ENCODE data around the gene AP1S3. TPM values are rescaled to one million over a fixed set of nuclear protein-coding genes. Genes with fewer than 3 reads are reported as not detected.

AP1S3 gene
- total and polyA plus RNA-seq, 4 donors: 4.6 to 14.2 (median 6.5) TPM

GRCh38 chr2:223870840-223871611 lies 33.6 kb upstream of the AP1S3 start:
- TF ChIP-seq, protein P1, sequence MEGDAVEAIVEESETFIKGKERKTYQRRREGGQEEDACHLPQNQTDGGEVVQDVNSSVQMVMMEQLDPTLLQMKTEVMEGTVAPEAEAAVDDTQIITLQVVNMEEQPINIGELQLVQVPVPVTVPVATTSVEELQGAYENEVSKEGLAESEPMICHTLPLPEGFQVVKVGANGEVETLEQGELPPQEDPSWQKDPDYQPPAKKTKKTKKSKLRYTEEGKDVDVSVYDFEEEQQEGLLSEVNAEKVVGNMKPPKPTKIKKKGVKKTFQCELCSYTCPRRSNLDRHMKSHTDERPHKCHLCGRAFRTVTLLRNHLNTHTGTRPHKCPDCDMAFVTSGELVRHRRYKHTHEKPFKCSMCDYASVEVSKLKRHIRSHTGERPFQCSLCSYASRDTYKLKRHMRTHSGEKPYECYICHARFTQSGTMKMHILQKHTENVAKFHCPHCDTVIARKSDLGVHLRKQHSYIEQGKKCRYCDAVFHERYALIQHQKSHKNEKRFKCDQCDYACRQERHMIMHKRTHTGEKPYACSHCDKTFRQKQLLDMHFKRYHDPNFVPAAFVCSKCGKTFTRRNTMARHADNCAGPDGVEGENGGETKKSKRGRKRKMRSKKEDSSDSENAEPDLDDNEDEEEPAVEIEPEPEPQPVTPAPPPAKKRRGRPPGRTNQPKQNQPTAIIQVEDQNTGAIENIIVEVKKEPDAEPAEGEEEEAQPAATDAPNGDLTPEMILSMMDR (IDR thresholded peaks at IDR 0.05; ENCODE audit: control extremely low read depth, extremely low read depth): no peak
- DNase-seq: peak in 2 of 3 donors; percentile 19 to 27
- no peaks in the 10 kb centered on the region for H3K27me3 ChIP-seq (ENCODE audit: control insufficient read depth in 3 of 3, insufficient read depth in 3 of 3, low read length in 2 of 3)
- no peak overlapping the region for H3K4me3 ChIP-seq
- H3K9ac ChIP-seq (ENCODE audit: insufficient read depth in 1 of 2, low read length in 2 of 2): no peak overlapping the region
- peaks cover 0 to 3% (median 0%) of the 10 kb centered on the region in 5 donors for H3K4me1 ChIP-seq (ENCODE audit: control insufficient read depth in 5 of 5, insufficient read depth in 5 of 5, low read length in 5 of 5)
- no peak for ATAC-seq (ENCODE audit: insufficient read depth, low FRiP score)
- 44 to 82% methylated on average over 7 of the region's 7 CpGs for WGBS, 2 donors
- no peak overlapping the region for H3K27ac ChIP-seq (ENCODE audit: low read depth in 1 of 2, low read length in 1 of 2)
- H3K9me3 ChIP-seq (ENCODE audit: control insufficient read depth in 4 of 4, insufficient read depth in 3 of 4, low read length in 3 of 4): peaks cover 0 to 4% (median 0%) of the 10 kb centered on the region in 4 donors
- peaks cover 8 to 16% (median 13%) of the 10 kb centered on the region in 4 donors for H3K36me3 ChIP-seq (ENCODE audit: control insufficient read depth in 4 of 4, insufficient read depth in 4 of 4, low read length in 4 of 4)

- TF ChIP-seq, protein P1 (IDR thresholded peaks at IDR 0.05; ENCODE audit: control extremely low read depth, extremely low read depth): no peak
- Histone ChIP-seq H3K27me3 (ENCODE audit: control insufficient read depth in 3 of 3, insufficient read depth in 3 of 3, low read length in 2 of 3) (no peaks in the 10 kb centered on the region), H3K4me1 (ENCODE audit: control insufficient read depth in 5 of 5, insufficient read depth in 5 of 5, low read length in 5 of 5) (peaks cover 0 to 3% (median 0%) of the 10 kb centered on the region in 5 donors), H3K9me3 (ENCODE audit: control insufficient read depth in 4 of 4, insufficient read depth in 3 of 4, low read length in 3 of 4) (peaks cover 0 to 2% (median 0%) of the 10 kb centered on the region in 4 donors), H3K4me3 (no peak overlapping the region), H3K27ac (ENCODE audit: low read depth in 1 of 2, low read length in 1 of 2) (no peak overlapping the region), H3K9ac (ENCODE audit: insufficient read depth in 1 of 2, low read length in 2 of 2) (no peak overlapping the region), H3K36me3 (ENCODE audit: control insufficient read depth in 4 of 4, insufficient read depth in 4 of 4, low read length in 4 of 4) (peaks cover 2 to 9% (median 3%) of the 10 kb centered on the region in 4 donors)
- ATAC-seq (ENCODE audit: insufficient read depth, low FRiP score) (no peak), DNase-seq (no peak)
- 80 to 95% methylated on average over 3 of the region's 3 CpGs for WGBS, 2 donors
These were observed 30.6 kb upstream of the AP1S3 start for GRCh38 chr2:223868005-223868404.

GRCh38 chr2:223865907-223866508 lies 28.6 kb upstream of the AP1S3 start:
- 56 to 61% methylated on average over 2 of the region's 2 CpGs for WGBS, 2 donors
- no peak overlapping the region for H3K4me3 ChIP-seq
- TF ChIP-seq, protein P1 (IDR thresholded peaks at IDR 0.05; ENCODE audit: control extremely low read depth, extremely low read depth): no peak
- H3K4me1 ChIP-seq (ENCODE audit: control insufficient read depth in 5 of 5, insufficient read depth in 5 of 5, low read length in 5 of 5): no peaks in the 10 kb centered on the region
- ATAC-seq (ENCODE audit: insufficient read depth, low FRiP score): no peak
- no peak for DNase-seq
- H3K27me3 ChIP-seq (ENCODE audit: control insufficient read depth in 3 of 3, insufficient read depth in 3 of 3, low read length in 2 of 3): no peaks in the 10 kb centered on the region
- H3K9me3 ChIP-seq (ENCODE audit: control insufficient read depth in 4 of 4, insufficient read depth in 3 of 4, low read length in 3 of 4): peaks cover 0 to 2% (median 0%) of the 10 kb centered on the region in 4 donors
- no peak overlapping the region for H3K27ac ChIP-seq (ENCODE audit: low read depth in 1 of 2, low read length in 1 of 2)
- H3K9ac ChIP-seq (ENCODE audit: insufficient read depth in 1 of 2, low read length in 2 of 2): no peak overlapping the region
- peaks cover 0 to 9% (median 3%) of the 10 kb centered on the region in 4 donors for H3K36me3 ChIP-seq (ENCODE audit: control insufficient read depth in 4 of 4, insufficient read depth in 4 of 4, low read length in 4 of 4)

Data from lung (tissue), 12 donors.